HepG2 (cell line): ENCODE results near the gene MROH2A. TPM values are rescaled to one million over a fixed set of nuclear protein-coding genes. Genes with fewer than 3 reads are reported as not detected.

Experiments
- ATAC-seq: fragments of 200-7000 bp; cut with Tn5 transposase; 3 replicates; pipeline ENCODE4 v1.9.1; 2020; ENCODE audit warnings: mild to moderate bottlenecking, moderate library complexity
- BruUV-seq: library from RNA; stranded (reverse); fragments of 400-500 nt; replicated peaks from 2 replicates; lab custom pipeline; 2021; lab: Mats Ljungman, UMichigan
- CTCF ChIA-PET: fragments of 300-600 bp; formaldehyde crosslinking; extraction: SDS; loops from one replicate; lab custom pipeline; 2021; ENCODE audit warnings: low total read pairs, inconsistent platforms, low intra/inter-chr PET ratio; lab: Yijun Ruan, JAX
- POLR2A ChIA-PET: fragments of 350-600 bp; sonication (Branson Sonifier 250); formaldehyde crosslinking; loops from one replicate; lab custom pipeline; 2020; ENCODE audit warnings: antibody characterized with exemption, inconsistent platforms; lab: Yijun Ruan, JAX
- DNase-seq: peaks from one replicate; pipeline ENCODE4 v3.0.0-alpha.2; 2015; ENCODE audit warnings: low spot score
- FAIRE-seq: peaks from 3 replicates; lab custom pipeline; 2011; peaks lifted over from hg19 to GRCh38; lab: Jason Lieb, UNC
- H2AFZ ChIP-seq: one replicate; pipeline ENCODE4 v1.6.1; 2011; ENCODE audit warnings: low read length, inconsistent platforms
- H3K27ac ChIP-seq: fragments of 300-600 bp; 3 replicates; pipeline ENCODE4 v1.8.0; 2011; ENCODE audit warnings: mixed run types, mild to moderate bottlenecking, mixed read lengths, low read length, inconsistent platforms; ENCODE audit not compliant: insufficient read depth; ENCODE audit errors: extremely low read length
- H3K27me3 ChIP-seq, 2 experiments: fragments of 200-600 bp in 1 of 2; 2 replicates in 1 of 2; 3 replicates in 1 of 2; pipeline versions ENCODE4 v1.6.0 to v1.8.0; 2011; ENCODE audit warnings: low read length in 2 of 2, mild to moderate bottlenecking in 2 of 2, moderate library complexity in 2 of 2, inconsistent platforms in 1 of 2; ENCODE audit not compliant: insufficient read depth in 2 of 2, control insufficient read depth in 1 of 2
- H3K36me3 ChIP-seq, 2 experiments: fragments of 200-600 bp in 1 of 2; replicated peaks in 1 of 2; 2 replicates in 1 of 2; 3 replicates in 1 of 2; pipeline versions ENCODE4 v1.5.1 to v1.8.0; 2011; ENCODE audit warnings: low read length in 2 of 2, inconsistent platforms in 1 of 2; ENCODE audit not compliant: insufficient read depth in 2 of 2, control insufficient read depth in 1 of 2
- H3K4me1 ChIP-seq: 2 replicates; pipeline ENCODE4 v1.5.1; 2012; ENCODE audit warnings: low read length, inconsistent platforms; ENCODE audit not compliant: insufficient read depth
- H3K4me2 ChIP-seq: 2 replicates; pipeline ENCODE4 v1.6.0; 2011; ENCODE audit warnings: low read depth, low read length, inconsistent platforms
- H3K4me3 ChIP-seq, 3 experiments: fragments of 200-600 bp in 1 of 3; sonication (generic), shearing (Covaris generic) in 1 of 3; replicated peaks in 1 of 3; 2 replicates each; pipeline ENCODE4 v1.5.1; 2011 to 2016; ENCODE audit warnings: low read length in 3 of 3, inconsistent platforms in 2 of 3, low read depth in 2 of 3, mild to moderate bottlenecking in 2 of 3, control low read depth in 1 of 3, mixed read lengths in 1 of 3; ENCODE audit not compliant: insufficient read depth in 1 of 3
- H3K79me2 ChIP-seq: one replicate; pipeline ENCODE4 v1.6.1; 2011; ENCODE audit warnings: low read length, inconsistent platforms; ENCODE audit not compliant: insufficient read depth
- H3K9ac ChIP-seq: 2 replicates; pipeline ENCODE4 v1.6.0; 2011; ENCODE audit warnings: mild to moderate bottlenecking, low read depth, low read length, inconsistent platforms; ENCODE audit not compliant: insufficient read depth
- H3K9me3 ChIP-seq: 2 replicates; pipeline ENCODE4 v1.5.1; 2012; ENCODE audit warnings: mild to moderate bottlenecking, low read length
- H4K20me1 ChIP-seq: 2 replicates; pipeline ENCODE4 v1.6.0; 2011; ENCODE audit warnings: inconsistent platforms, mild to moderate bottlenecking, low read length, moderate library complexity; ENCODE audit not compliant: insufficient read depth
- ARID3A ChIP-seq: IDR thresholded peaks from 2 replicates; pipeline ENCODE4 v1.6.1; 2012; ENCODE audit warnings: low read depth, low read length, improper control_type of control experiment
- CENPBD1 ChIP-seq: sonication (generic); formaldehyde crosslinking; IDR thresholded peaks from 2 replicates; pipeline ENCODE4 v1.8.0; 2022; ENCODE audit warnings: missing genetic modification reagents, low read depth, mild to moderate bottlenecking, borderline replicate concordance
- EZH2 ChIP-seq: conservative IDR thresholded peaks from 2 replicates; pipeline ENCODE4 v1.6.1; 2012; ENCODE audit warnings: mild to moderate bottlenecking, low read depth, low read length, moderate library complexity
- FOXK1 ChIP-seq: sonication (generic); formaldehyde crosslinking; IDR thresholded peaks from 2 replicates; pipeline ENCODE4 v1.4.0; 2020; ENCODE audit warnings: low read depth, missing genetic modification reagents, borderline replicate concordance
- HDAC6 ChIP-seq: fragments of 200-600 bp; sonication (generic); IDR thresholded peaks from 2 replicates; pipeline ENCODE4 v1.7.0; 2017; ENCODE audit warnings: mild to moderate bottlenecking, antibody characterized with exemption, low read length, low read depth
- LBX2 ChIP-seq: sonication (generic); formaldehyde crosslinking; IDR thresholded peaks from 2 replicates; pipeline ENCODE4 v1.5.0; 2020; ENCODE audit warnings: missing genetic modification reagents, mild to moderate bottlenecking, borderline replicate concordance
- MNT ChIP-seq: fragments of 450-650 bp; IDR thresholded peaks from 2 replicates; pipeline ENCODE4 v1.6.1; 2016
- MYC ChIP-seq: sonication (generic); formaldehyde crosslinking; IDR thresholded peaks from 2 replicates; pipeline ENCODE4 v1.9.0; 2021; ENCODE audit warnings: missing genetic modification reagents, borderline replicate concordance
- NFKB2 ChIP-seq: sonication (generic); formaldehyde crosslinking; IDR thresholded peaks from 2 replicates; pipeline ENCODE4 v1.4.0; 2020; ENCODE audit warnings: missing genetic modification reagents, borderline replicate concordance
- POLR2G ChIP-seq: fragments of 200-400 bp; formaldehyde crosslinking; IDR thresholded peaks from 2 replicates; pipeline ENCODE4 v1.6.1; 2018; ENCODE audit warnings: mild to moderate bottlenecking, low read depth, low read length, moderate library complexity
- SCMH1 ChIP-seq: sonication (generic); formaldehyde crosslinking; IDR thresholded peaks from 2 replicates; pipeline ENCODE4 v1.9.0; 2021; ENCODE audit warnings: missing genetic modification reagents, mild to moderate bottlenecking, borderline replicate concordance
- SIX4 ChIP-seq: sonication (generic); formaldehyde crosslinking; IDR thresholded peaks from 2 replicates; pipeline ENCODE4 v1.4.0; 2020; ENCODE audit warnings: missing genetic modification reagents
- SP140L ChIP-seq: sonication (generic); formaldehyde crosslinking; IDR thresholded peaks from 2 replicates; pipeline ENCODE4 v1.4.0; 2020; ENCODE audit warnings: missing genetic modification reagents, borderline replicate concordance
- SPEN ChIP-seq: sonication (generic); formaldehyde crosslinking; IDR thresholded peaks from 2 replicates; pipeline ENCODE4 v1.5.1; 2020; ENCODE audit warnings: low read depth, mild to moderate bottlenecking, missing genetic modification reagents
- ZBTB46 ChIP-seq: sonication (generic); formaldehyde crosslinking; IDR thresholded peaks from 2 replicates; pipeline ENCODE4 v1.4.0; 2020; ENCODE audit warnings: mild to moderate bottlenecking, missing genetic modification reagents, borderline replicate concordance
- ZNF230 ChIP-seq: sonication (generic); formaldehyde crosslinking; IDR thresholded peaks from 2 replicates; pipeline ENCODE4 v1.4.0; 2020; ENCODE audit warnings: mild to moderate bottlenecking, missing genetic modification reagents
- ZNF383 ChIP-seq: sonication (generic); formaldehyde crosslinking; IDR thresholded peaks from 2 replicates; pipeline ENCODE4 v1.4.0; 2020; ENCODE audit warnings: missing genetic modification reagents, mild to moderate bottlenecking, borderline replicate concordance
- ZNF784 ChIP-seq: sonication (generic); formaldehyde crosslinking; IDR thresholded peaks from 2 replicates; pipeline ENCODE4 v1.5.1; 2020; ENCODE audit warnings: missing genetic modification reagents, mild to moderate bottlenecking, borderline replicate concordance
- WGBS: methylation state at CpG from one replicate; pipeline ENCODE4 v1.1.6; 2017; ENCODE audit warnings: low lambda C conversion rate; 5-methylcytosine and 5-hydroxymethylcytosine counted together
- in situ Hi-C: cut with HindIII; loops from 2 replicates; pipeline ENCODE4 v1.10.0; 2017; ENCODE audit warnings: low pct_unique_long_range_greater_than_20kb; ENCODE audit not compliant: extremely low pct_ligation_motif_present
- intact Hi-C: fragments of 100-400 bp; cut with micrococcal nuclease; formaldehyde crosslinking; loops from one replicate; pipeline ENCODE4 v1.10.0; 2022; ENCODE audit not compliant: unreplicated experiment
- polyA plus RNA-seq, 8 experiments: library from polyadenylated mRNA; depleted of rRNA in 3 of 8; stranded (reverse) in 7 of 8; unstranded in 1 of 8; fragments of >200 nt; fragmentation: Illumina TruSeq in 4 of 8; extraction: Trizol in 4 of 8; gene quantifications; 2 replicates each; pipeline versions ENCODE4 v1.2.1 to v1.2.3, GENCODE V29; 2011 to 2016; ENCODE audit warnings: low read depth in 4 of 8, missing spikeins in 1 of 8, mixed read lengths in 1 of 8; ENCODE audit not compliant: insufficient read depth in 1 of 8
- total RNA-seq, 5 experiments: library from RNA; depleted of rRNA; stranded (reverse); fragments of >200 nt; fragmentation: Illumina TruSeq; extraction: Trizol; gene quantifications; 2 replicates each; pipeline ENCODE4 v1.2.3, GENCODE V29; 2016; ENCODE audit warnings: low read depth in 1 of 5

The MROH2A gene
- total and polyA plus RNA-seq, 2 of the 13 experiments (the other 11 are each of a cell fraction or from before 2014, with no cell fraction given), result 0.03 to 0.04 TPM

GRCh38 chr2:233840520-233840919, 62.4 kb downstream of the MROH2A start:
- 95% methylated on average over 8 of the region's 9 CpGs for WGBS
- Histone ChIP-seq H3K4me1 (peaks cover 22% of the 10 kb centered on the region; the same call in 1 of the 2 replicates), H3K4me3 (no peak overlapping the region), H3K9me3 (no peaks in the 10 kb centered on the region), H4K20me1 (peaks cover 16% of the 10 kb centered on the region; the same call in 1 of the 2 replicates), H3K36me3 (peaks cover 67 to 98% of the 10 kb centered on the region in 2 experiments), H3K4me2 (no peak overlapping the region), H2AFZ (no peak overlapping the region), H3K79me2 (peaks cover 44% of the 10 kb centered on the region), H3K27ac (no peak overlapping the region), H3K9ac (no peak overlapping the region; the same call in 1 of the 2 replicates), H3K27me3 (no peaks in the 10 kb centered on the region)
- DNase-seq (no peak), FAIRE-seq (no peak), ATAC-seq (no peak)
- CTCF ChIA-PET, result no interaction called here
- POLR2A ChIA-PET, result no interaction called here
- no TSS peak for BruUV-seq
- in situ Hi-C loops (loop anchor here (25.0 kb wide), 1 partner anchor 528 kb away; the partner anchor contains the start of gene SAG), intact Hi-C loops (no loop called here)
- TF ChIP-seq LBX2 (CRISPR knock-in tag), result no peak
- TF ChIP-seq SIX4 (CRISPR knock-in tag), result no peak
- no peak for TF ChIP-seq EZH2
- no peak for TF ChIP-seq ZNF383 (CRISPR knock-in tag)
- no peak for TF ChIP-seq ARID3A
- no peak for TF ChIP-seq NFKB2
- TF ChIP-seq ZBTB46 (CRISPR knock-in tag), result no peak
- no peak for TF ChIP-seq ZNF230 (CRISPR knock-in tag)
- no peak for TF ChIP-seq SP140L (CRISPR knock-in tag)
- TF ChIP-seq MYC, result no peak
- no peak for TF ChIP-seq FOXK1
- no peak for TF ChIP-seq POLR2G
- TF ChIP-seq SPEN (CRISPR knock-in tag), result no peak
- TF ChIP-seq SCMH1 (CRISPR knock-in tag), result no peak
- TF ChIP-seq HDAC6, result no peak
- no peak for TF ChIP-seq CENPBD1
- TF ChIP-seq ZNF784 (CRISPR knock-in tag), result no peak
- TF ChIP-seq MNT, result no peak
